Osteocyte (in vitro differentiated cells): ENCODE measurements around the gene PLD5. TPM values are rescaled to one million over a fixed set of nuclear protein-coding genes. Genes with fewer than 3 reads are reported as not detected.

Source experiments
- DNase-seq: peaks from one replicate; pipeline ENCODE4 v3.0.0; 2021; ENCODE audit warnings: mixed read lengths; ENCODE audit not compliant: unreplicated experiment; ENCODE audit errors: extremely low spot score
- H3K27ac Mint-ChIP-seq: one replicate; pipeline ENCODE4 v1.8.0; 2021; ENCODE audit warnings: mild to moderate bottlenecking, mixed read lengths; ENCODE audit not compliant: unreplicated experiment
- H3K27me3 Mint-ChIP-seq: one replicate; pipeline ENCODE4 v1.8.0; 2021; ENCODE audit warnings: mixed read lengths; ENCODE audit not compliant: unreplicated experiment
- H3K36me3 Mint-ChIP-seq: one replicate; pipeline ENCODE4 v1.8.0; 2021; ENCODE audit warnings: mixed read lengths; ENCODE audit not compliant: unreplicated experiment
- H3K4me1 Mint-ChIP-seq: one replicate; pipeline ENCODE4 v1.8.0; 2021; ENCODE audit warnings: mixed read lengths; ENCODE audit not compliant: unreplicated experiment
- H3K4me3 Mint-ChIP-seq: one replicate; pipeline ENCODE4 v1.8.0; 2021; ENCODE audit warnings: mild to moderate bottlenecking, moderate library complexity, mixed read lengths; ENCODE audit not compliant: unreplicated experiment
- H3K9me3 Mint-ChIP-seq: one replicate; pipeline ENCODE4 v1.8.0; 2021; ENCODE audit warnings: mixed read lengths; ENCODE audit not compliant: unreplicated experiment
- CTCF ChIP-seq: fragments of 200-600 bp; sonication (generic); IDR thresholded peaks from 2 replicates; pipeline ENCODE4 v1.5.0; 2021; ENCODE audit warnings: antibody characterized with exemption, mild to moderate bottlenecking, moderate library complexity
- total RNA-seq: library from RNA; stranded (reverse); gene quantifications from 2 replicates; pipeline ENCODE4 v1.2.1, GENCODE V29; 2021

Gene PLD5
- total RNA-seq, 1 donor from 2014 or later = not detected

GRCh38 chr1:242454262-242455051 is 70.0 kb downstream of the PLD5 start:
- no peaks in the 10 kb centered on the region for H3K9me3 Mint-ChIP-seq
- no peaks in the 10 kb centered on the region for H3K36me3 Mint-ChIP-seq
- H3K4me3 Mint-ChIP-seq = no peak overlapping the region
- H3K27me3 Mint-ChIP-seq = peaks cover 4% of the 10 kb centered on the region
- no peak for DNase-seq
- no peak overlapping the region for H3K27ac Mint-ChIP-seq
- H3K4me1 Mint-ChIP-seq = peaks cover 5% of the 10 kb centered on the region
- TF ChIP-seq CTCF = peak; percentile 70

GRCh38 chr1:242452573-242452972 is 71.9 kb downstream of the PLD5 start:
- H3K4me3 Mint-ChIP-seq = no peak overlapping the region
- no peak overlapping the region for H3K27ac Mint-ChIP-seq
- peaks cover 5% of the 10 kb centered on the region for H3K4me1 Mint-ChIP-seq
- no peaks in the 10 kb centered on the region for H3K27me3 Mint-ChIP-seq
- TF ChIP-seq CTCF = no peak
- no peak for DNase-seq
- no peaks in the 10 kb centered on the region for H3K9me3 Mint-ChIP-seq
- H3K36me3 Mint-ChIP-seq = no peaks in the 10 kb centered on the region

DNA sequence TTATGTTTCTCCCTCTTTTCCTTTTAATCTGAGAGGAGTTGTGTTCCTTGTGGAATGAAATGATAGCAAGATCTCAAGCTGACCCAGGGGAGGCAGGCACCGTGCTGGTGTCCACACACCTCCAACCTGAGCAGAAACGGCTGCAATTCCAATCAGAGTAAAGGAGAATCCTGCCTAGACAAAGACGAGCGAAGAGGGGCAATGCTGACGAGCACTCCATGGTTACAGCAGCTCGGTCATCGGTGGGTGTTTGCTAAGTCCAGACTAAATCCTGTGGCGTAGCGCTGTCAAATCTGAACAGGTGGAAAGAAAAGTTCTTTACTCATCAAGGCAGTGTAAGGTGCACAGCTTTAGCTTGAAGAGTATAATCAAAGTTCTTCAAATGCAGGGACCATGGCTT is 74.8 kb downstream of the PLD5 start:
- DNase-seq = no peak
- Mint-ChIP-seq H3K4me3 (no peak overlapping the region), H3K27me3 (no peaks in the 10 kb centered on the region), H3K36me3 (no peaks in the 10 kb centered on the region), H3K9me3 (no peaks in the 10 kb centered on the region), H3K4me1 (peaks cover 4% of the 10 kb centered on the region), H3K27ac (no peak overlapping the region)
- TF ChIP-seq CTCF = no peak

DNA sequence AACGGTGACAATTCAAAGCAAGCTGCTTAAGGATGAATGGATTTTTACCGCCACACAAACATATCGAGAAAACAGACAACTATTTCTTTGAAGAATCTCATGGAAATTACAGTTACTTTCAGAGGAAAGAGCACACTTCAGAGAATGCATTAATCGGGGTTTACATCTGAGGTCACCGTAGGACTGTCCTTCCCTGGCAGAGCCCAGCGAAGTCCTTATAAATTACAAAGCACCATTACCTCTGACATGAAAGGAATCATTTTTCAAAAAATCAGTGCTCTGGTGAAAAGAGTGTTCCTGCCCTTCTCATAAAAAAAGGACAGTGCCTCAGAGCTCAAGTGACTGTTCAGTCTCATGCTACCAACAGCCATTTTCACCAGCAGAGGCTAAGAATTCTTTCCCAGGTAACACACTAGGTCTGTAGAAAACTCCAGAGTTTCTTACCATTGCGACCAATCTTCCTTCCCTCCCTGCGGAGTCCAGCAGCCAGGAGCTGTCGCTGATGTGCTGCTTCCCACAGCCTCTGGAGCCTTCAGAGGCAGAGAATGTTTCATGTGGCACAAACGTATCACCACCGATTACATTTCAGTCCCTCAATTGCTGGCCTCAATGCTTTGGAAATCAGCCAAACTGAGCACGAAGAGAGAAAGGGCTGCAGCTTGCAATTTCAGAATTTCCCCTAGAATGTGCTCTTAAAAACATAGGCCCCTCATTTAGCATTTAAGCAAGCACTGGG is 75.4 kb downstream of the PLD5 start:
- Mint-ChIP-seq H3K4me1 (no peaks in the 10 kb centered on the region), H3K9me3 (no peaks in the 10 kb centered on the region), H3K27me3 (no peaks in the 10 kb centered on the region), H3K4me3 (no peak overlapping the region), H3K27ac (no peak overlapping the region), H3K36me3 (no peaks in the 10 kb centered on the region)
- no peak for TF ChIP-seq CTCF
- no peak for DNase-seq

DNA sequence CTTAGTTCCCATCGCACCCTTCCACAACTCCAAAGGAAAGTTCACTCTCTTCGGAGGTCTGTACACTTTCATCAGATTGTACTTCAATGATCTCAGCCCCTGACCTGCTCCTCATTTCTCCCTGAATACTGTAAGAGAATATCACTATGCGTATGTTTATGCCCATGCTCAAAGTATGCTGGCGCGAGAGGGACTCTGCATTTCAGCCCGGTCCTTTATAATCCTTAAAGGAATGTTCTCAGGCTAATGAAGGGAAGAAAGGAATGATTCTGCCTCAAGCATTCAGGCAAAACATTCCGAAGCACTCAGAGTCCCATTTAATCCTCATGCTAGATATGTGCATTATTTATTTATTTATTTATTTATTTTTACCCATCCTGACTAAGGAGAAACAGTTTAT is 76.8 kb downstream of the PLD5 start:
- Mint-ChIP-seq H3K4me1 (no peaks in the 10 kb centered on the region), H3K36me3 (no peaks in the 10 kb centered on the region), H3K27ac (no peak overlapping the region), H3K27me3 (no peaks in the 10 kb centered on the region), H3K9me3 (no peaks in the 10 kb centered on the region), H3K4me3 (no peak overlapping the region)
- TF ChIP-seq CTCF = no peak
- DNase-seq = no peak
